ENCODE measurements around the gene OTOP1.
"Not testable (repeated sequence)": the region's sequence is repeated elsewhere in the genome, so short reads cannot be mapped to it uniquely, and the experiment has no call there.

OTOP1 gene

GRCh38 chr4:4145622-4146021, 81.1 kb downstream of the OTOP1 start:
- peak; percentile 68 for DNase-seq
- peak; percentile 67 for TF ChIP-seq CTCF (IDR thresholded peaks at IDR 0.05; ENCODE audit: low read depth, low read length)
- not testable (repeated sequence) for H3K9me3 ChIP-seq (ENCODE audit: severe bottlenecking); H3K27me3 ChIP-seq (ENCODE audit: insufficient read depth, low read depth, severe bottlenecking); H3K36me3 ChIP-seq; H3K4me3 ChIP-seq (ENCODE audit: low read depth, low read length); H3K27ac ChIP-seq

- H3K9me3 ChIP-seq (ENCODE audit: severe bottlenecking); DNase-seq; H3K36me3 ChIP-seq; H3K27me3 ChIP-seq (ENCODE audit: insufficient read depth, low read depth, severe bottlenecking); H3K27ac ChIP-seq: not testable (repeated sequence)
- peak overlapping the region; percentile 42 for H3K4me3 ChIP-seq (ENCODE audit: low read depth, low read length)
These were observed 83.4 kb downstream of the OTOP1 start for GRCh38 chr4:4143376-4143775.

GRCh38 chr4:4142679-4143078, 84.0 kb downstream of the OTOP1 start:
- not testable (repeated sequence) for H3K4me3 ChIP-seq (ENCODE audit: low read depth, low read length); H3K9me3 ChIP-seq (ENCODE audit: severe bottlenecking); H3K36me3 ChIP-seq; H3K27me3 ChIP-seq (ENCODE audit: insufficient read depth, low read depth, severe bottlenecking); DNase-seq; H3K27ac ChIP-seq

- not testable (repeated sequence) for H3K9me3 ChIP-seq (ENCODE audit: severe bottlenecking); DNase-seq; H3K4me3 ChIP-seq (ENCODE audit: low read depth, low read length); H3K27ac ChIP-seq; H3K36me3 ChIP-seq; H3K27me3 ChIP-seq (ENCODE audit: insufficient read depth, low read depth, severe bottlenecking)
These were observed 85.5 kb downstream of the OTOP1 start for GRCh38 chr4:4141186-4141585.

Data from WERI-Rb-1 (cell line).